ELF-1 (cell line): Measurements from ENCODE around the gene ELL2.

ENCODE experiments used
- DNase-seq: peaks from one replicate; pipeline ENCODE4 v3.0.0-alpha.2; 2016; ENCODE audit warnings: low read depth, low spot score

Gene ELL2

GRCh38 chr5:95956900-95957293, 4.8 kb downstream of the ELL2 start:
- no peak for DNase-seq

- DNase-seq = no peak
Measured at GRCh38 chr5:95956021-95956899, 5.4 kb downstream of the ELL2 start.

- DNase-seq = no peak
Measured at GRCh38 chr5:95954716-95955115, 6.9 kb downstream of the ELL2 start.

GRCh38 chr5:95953021-95953702, 8.5 kb downstream of the ELL2 start:
- DNase-seq = no peak

GRCh38 chr5:95951916-95952315, 9.7 kb downstream of the ELL2 start:
- DNase-seq = no peak

- DNase-seq = no peak
Measured at GRCh38 chr5:95949810-95950209, 11.8 kb downstream of the ELL2 start.

GRCh38 chr5:95948631-95949030, 13.0 kb downstream of the ELL2 start:
- DNase-seq = no peak

GRCh38 chr5:95946451-95946850, 15.2 kb downstream of the ELL2 start:
- DNase-seq = no peak

- no peak for DNase-seq
Measured at GRCh38 chr5:95942968-95943367, 18.7 kb downstream of the ELL2 start.

GRCh38 chr5:95942414-95942813, 19.2 kb downstream of the ELL2 start:
- DNase-seq = no peak

GRCh38 chr5:95941756-95942155, 19.9 kb downstream of the ELL2 start:
- DNase-seq = no peak

GRCh38 chr5:95940758-95941682, 20.6 kb downstream of the ELL2 start:
- peak; percentile 60 for DNase-seq

GRCh38 chr5:95939465-95939864, 22.2 kb downstream of the ELL2 start:
- DNase-seq = no peak

GRCh38 chr5:95938766-95939165, 22.9 kb downstream of the ELL2 start:
- DNase-seq = no peak

- DNase-seq = no peak
Measured at GRCh38 chr5:95938347-95938746, 23.3 kb downstream of the ELL2 start.

- no peak for DNase-seq
Measured at GRCh38 chr5:95937607-95938152, 24.0 kb downstream of the ELL2 start.

GRCh38 chr5:95936812-95937397, 24.7 kb downstream of the ELL2 start:
- no peak for DNase-seq

- DNase-seq = no peak
Measured at GRCh38 chr5:95935553-95936100, 26.0 kb downstream of the ELL2 start.

- no peak for DNase-seq
Measured at GRCh38 chr5:95934207-95934804, 27.3 kb downstream of the ELL2 start.

GRCh38 chr5:95932941-95933340, 28.7 kb downstream of the ELL2 start:
- DNase-seq = no peak
